ENCODE results near the gene C17orf78.
"Not testable (repeated sequence)": the region's sequence is repeated elsewhere in the genome, so short reads cannot be mapped to it uniquely, and the experiment has no call there.

Gene C17orf78

DNA sequence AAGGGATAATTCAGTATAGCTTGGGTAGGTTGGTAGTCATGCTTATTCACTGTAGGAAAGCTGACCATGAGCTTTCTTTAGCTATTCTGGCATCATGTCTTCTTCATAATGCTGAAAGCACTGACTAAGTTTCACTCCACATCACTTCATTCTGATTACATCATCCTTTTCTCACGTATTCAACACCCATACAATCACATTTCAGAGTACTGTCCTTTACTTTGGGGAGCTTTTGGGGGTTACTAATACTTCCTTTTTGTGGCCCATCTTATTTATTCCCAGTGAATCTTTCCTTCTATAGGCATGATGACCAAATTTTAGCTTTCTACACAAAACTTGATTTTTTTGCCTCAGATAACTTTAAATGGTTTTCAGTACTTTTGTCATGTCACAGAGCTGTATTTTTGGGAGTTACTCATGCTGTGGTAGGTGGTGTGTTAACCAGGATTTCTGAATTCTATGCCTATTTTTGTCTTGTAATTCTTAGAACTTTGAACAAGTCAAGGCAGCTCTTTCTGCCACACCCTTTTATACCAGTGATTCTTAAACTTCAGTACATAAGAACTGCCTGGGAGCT is 54.4 kb downstream of the C17orf78 start:
- no peak for DNase-seq (ENCODE audit: low read depth in 1 of 2, low spot score in 1 of 2)

DNA sequence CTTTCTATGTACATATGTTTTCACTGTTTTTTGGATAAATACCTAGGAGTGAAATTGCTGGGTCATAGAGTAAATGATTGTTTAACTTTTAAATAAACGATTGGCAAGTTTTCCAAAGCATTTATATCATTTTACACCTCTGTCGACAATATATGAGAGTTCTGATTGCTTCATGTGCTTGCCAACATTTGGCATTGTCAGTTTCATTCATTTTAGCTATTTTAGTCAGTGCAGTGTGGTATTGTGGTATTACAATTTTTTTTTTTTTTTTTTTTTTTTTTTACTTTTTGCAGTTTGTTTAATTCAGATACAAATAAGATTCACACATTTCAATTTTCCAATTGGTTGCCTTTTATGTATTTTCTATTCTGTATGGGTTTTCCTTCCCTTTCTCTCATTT is 56.9 kb downstream of the C17orf78 start:
- no peak for DNase-seq (ENCODE audit: low read depth in 1 of 2, low spot score in 1 of 2)

DNA sequence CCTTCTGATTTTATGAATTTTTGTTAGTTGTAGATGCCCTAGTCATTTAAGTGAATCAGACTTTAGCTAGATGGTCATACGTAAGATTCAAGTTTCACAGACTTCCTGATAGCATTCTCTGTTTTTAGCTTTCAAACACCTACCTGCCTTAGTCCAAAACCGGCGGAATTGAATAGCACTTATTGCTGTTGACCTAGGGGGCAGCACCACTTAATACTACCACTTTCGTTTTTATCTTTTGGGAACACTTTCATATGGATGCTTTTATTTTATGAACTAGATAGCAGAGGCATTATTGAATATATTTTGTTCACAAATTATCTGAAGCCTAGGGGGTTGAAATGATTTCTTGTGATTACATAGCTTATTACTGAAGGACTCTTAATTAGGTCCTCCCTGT is 62.4 kb downstream of the C17orf78 start:
- no peak for DNase-seq (ENCODE audit: low read depth in 1 of 2, low spot score in 1 of 2)

DNA sequence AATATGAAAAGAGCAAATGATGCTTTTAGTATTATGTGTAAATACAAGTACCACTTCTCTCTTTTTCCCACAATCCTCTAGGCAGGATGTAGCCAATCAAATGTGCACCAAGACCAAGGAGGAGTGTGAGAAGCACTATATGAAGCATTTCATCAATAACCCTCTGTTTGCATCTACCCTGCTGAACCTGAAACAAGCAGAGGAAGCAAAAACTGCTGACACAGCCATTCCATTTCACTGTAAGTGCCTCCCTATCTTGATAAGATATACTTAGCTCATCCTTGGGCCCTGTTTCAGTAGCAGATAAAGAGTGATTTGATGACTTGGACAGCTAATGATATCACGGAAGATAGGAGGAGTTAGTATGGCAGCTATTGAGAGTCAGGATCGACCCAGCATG is 64.6 kb downstream of the C17orf78 start:
- no peak for DNase-seq (ENCODE audit: low read depth in 1 of 2, low spot score in 1 of 2)

DNA sequence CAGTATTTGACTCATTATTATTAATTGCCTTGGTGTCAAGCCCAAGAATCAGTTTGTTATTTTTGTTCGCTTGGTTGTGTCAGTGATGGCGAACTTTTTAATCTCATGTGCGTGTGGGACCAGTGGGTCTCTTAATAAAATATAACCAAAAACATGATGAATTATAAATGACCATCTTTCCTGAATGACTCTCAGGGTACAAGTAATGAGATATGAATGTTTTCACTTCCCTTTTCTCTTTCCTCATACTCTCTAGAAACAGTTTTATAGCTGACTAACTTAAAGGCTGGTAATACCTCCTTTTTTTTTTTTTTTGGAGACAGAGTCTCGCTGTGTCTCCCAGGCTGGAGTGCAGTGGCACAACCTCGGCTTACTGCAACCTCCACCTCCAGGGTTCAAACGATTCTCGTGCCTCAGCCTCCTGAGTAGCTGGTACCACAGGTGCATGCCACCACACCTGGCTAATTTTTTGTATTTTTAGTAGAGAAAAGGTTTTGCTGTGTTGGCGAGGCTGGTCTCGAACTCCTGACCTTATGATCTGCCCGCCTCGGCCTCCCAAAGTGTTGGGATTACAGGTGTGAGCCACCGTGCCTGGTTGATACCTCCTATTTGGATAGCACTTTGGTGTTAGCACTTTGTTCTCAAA is 65.7 kb downstream of the C17orf78 start:
- DNase-seq (ENCODE audit: low read depth in 1 of 2, low spot score in 1 of 2), result not testable (repeated sequence)

Measured in activated T-helper 1 cell treated with anti-CD3 and anti-CD28 coated beads, Interleukin-2, amount 50 U/mL, for 16 hours (primary cell).